PC-3 (cell line): Measurements from ENCODE around the gene ARVCF. TPM values are rescaled to one million over a fixed set of nuclear protein-coding genes. Genes with fewer than 3 reads are reported as not detected.

ENCODE experiments used
- ATAC-seq: fragments of 200-7000 bp; cut with Tn5 transposase; 2 replicates; pipeline ENCODE4 v1.9.1; 2020; ENCODE audit warnings: mild to moderate bottlenecking, moderate library complexity
- BruUV-seq: library from RNA; stranded (reverse); fragments of 400-500 nt; replicated peaks from 2 replicates; lab custom pipeline; 2021; lab: Mats Ljungman, UMichigan
- CTCF ChIA-PET: fragments of 300-600 bp; sonication (Branson Sonifier 250); formaldehyde crosslinking; loops from one replicate; lab custom pipeline; 2022; ENCODE audit warnings: antibody characterized with exemption; lab: Charles Lee
- POLR2A ChIA-PET: fragments of 300-600 bp; sonication (Branson Sonifier 250); formaldehyde crosslinking; loops from one replicate; lab custom pipeline; 2022; ENCODE audit warnings: antibody characterized with exemption; ENCODE audit not compliant: unreplicated experiment; lab: Charles Lee
- DNase-seq: peaks from one replicate; pipeline ENCODE4 v3.0.0-alpha.2; 2015
- H2AFZ ChIP-seq: fragments of 300-600 bp; sonication (generic); 2 replicates; pipeline ENCODE4 v1.6.0; 2016; ENCODE audit warnings: antibody characterized with exemption, low read length
- H3F3A ChIP-seq: fragments of 300-600 bp; sonication (generic); one replicate; pipeline ENCODE4 v1.6.0; 2017; ENCODE audit warnings: antibody characterized with exemption, low read length, control low read depth, mild to moderate bottlenecking; ENCODE audit not compliant: unreplicated experiment
- H3K27ac ChIP-seq: fragments of 300-600 bp; sonication (generic); 2 replicates; pipeline ENCODE4 v1.5.1; 2016; ENCODE audit warnings: mild to moderate bottlenecking, low read length
- H3K27me3 ChIP-seq: fragments of 300-600 bp; sonication (generic); 2 replicates; pipeline ENCODE4 v1.6.1; 2016; ENCODE audit warnings: low read length, mixed read lengths
- H3K36me3 ChIP-seq: fragments of 300-600 bp; sonication (generic); 2 replicates; pipeline ENCODE4 v1.6.1; 2016; ENCODE audit warnings: low read depth, mixed run types, low read length, mixed read lengths
- H3K4me1 ChIP-seq: fragments of 300-600 bp; sonication (generic); 2 replicates; pipeline ENCODE4 v1.5.1; 2016; ENCODE audit warnings: low read length; ENCODE audit not compliant: insufficient read depth
- H3K4me2 ChIP-seq: fragments of 300-600 bp; sonication (generic); 2 replicates; pipeline ENCODE4 v1.6.0; 2016; ENCODE audit warnings: low read length
- H3K4me3 ChIP-seq: fragments of 300-600 bp; sonication (generic); 2 replicates; pipeline ENCODE4 v1.5.1; 2016; ENCODE audit warnings: mild to moderate bottlenecking, low read length, mixed read lengths
- H3K79me2 ChIP-seq: fragments of 300-600 bp; sonication (generic); 2 replicates; pipeline ENCODE4 v1.6.1; 2017; ENCODE audit warnings: low read length, mixed read lengths
- H3K9ac ChIP-seq: fragments of 300-600 bp; sonication (generic); 2 replicates; pipeline ENCODE4 v1.6.0; 2016; ENCODE audit warnings: mild to moderate bottlenecking, low read length
- H3K9me2 ChIP-seq: fragments of 300-600 bp; sonication (generic); replicated peaks from 2 replicates; pipeline ENCODE4 v1.6.1; 2016; ENCODE audit warnings: mixed run types, low read length, mixed read lengths
- H3K9me3 ChIP-seq: fragments of 300-600 bp; sonication (generic); 2 replicates; pipeline ENCODE4 v1.6.1; 2016; ENCODE audit warnings: low read length, mixed read lengths
- H4K20me1 ChIP-seq: fragments of 300-600 bp; sonication (generic); 2 replicates; pipeline ENCODE4 v1.6.1; 2016; ENCODE audit warnings: low read length, mixed read lengths
- CTCF ChIP-seq: fragments of 300-600 bp; sonication (generic); conservative IDR thresholded peaks from 2 replicates; pipeline ENCODE4 v1.5.1; 2017; ENCODE audit warnings: antibody characterized with exemption, low read depth, mild to moderate bottlenecking, low read length
- EZH2 ChIP-seq: fragments of 300-600 bp; sonication (generic); IDR thresholded peaks from one replicate; pipeline ENCODE4 v1.6.1; 2017; ENCODE audit warnings: antibody characterized with exemption, mild to moderate bottlenecking, low read length; ENCODE audit not compliant: unreplicated experiment
- EZH2phosphoT487 ChIP-seq: fragments of 300-600 bp; sonication (generic); IDR thresholded peaks from 2 replicates; pipeline ENCODE4 v1.6.1; 2018; ENCODE audit warnings: mild to moderate bottlenecking, antibody characterized with exemption, low read length, borderline replicate concordance
- intact Hi-C: fragments of 100-400 bp; cut with micrococcal nuclease; formaldehyde crosslinking; loops from 2 replicates; pipeline ENCODE4 v1.9.0; 2023
- total RNA-seq: library from RNA; depleted of rRNA; stranded (reverse); fragments of >200 nt; gene quantifications from 2 replicates; pipeline ENCODE4 v1.2.3, GENCODE V29; 2014

ARVCF gene
- total RNA-seq, 1 experiment from 2014 or later: 20.0 TPM

GRCh38 chr22:20055654-20056053, 39.0 kb upstream of the ARVCF start:
- ChIA-PET CTCF (no interaction called here), POLR2A (no interaction called here)
- H3K4me3 ChIP-seq: no peak overlapping the region
- no peak overlapping the region for H3K27ac ChIP-seq
- no peak for ATAC-seq
- H4K20me1 ChIP-seq: no peaks in the 10 kb centered on the region
- H2AFZ ChIP-seq: no peak overlapping the region
- no peaks in the 10 kb centered on the region for H3K4me1 ChIP-seq
- H3K9me2 ChIP-seq: no peaks in the 10 kb centered on the region
- no peaks in the 10 kb centered on the region for H3K36me3 ChIP-seq
- H3F3A ChIP-seq: no peaks in the 10 kb centered on the region
- no peaks in the 10 kb centered on the region for H3K79me2 ChIP-seq
- no peaks in the 10 kb centered on the region for H3K27me3 ChIP-seq
- H3K4me2 ChIP-seq: no peak overlapping the region
- no peak for TF ChIP-seq CTCF
- no peak for TF ChIP-seq EZH2phosphoT487
- no peak for TF ChIP-seq EZH2
- no peak overlapping the region for H3K9ac ChIP-seq
- BruUV-seq: no TSS peak
- intact Hi-C loops: no loop called here
- no peaks in the 10 kb centered on the region for H3K9me3 ChIP-seq
- no peak for DNase-seq

DNA sequence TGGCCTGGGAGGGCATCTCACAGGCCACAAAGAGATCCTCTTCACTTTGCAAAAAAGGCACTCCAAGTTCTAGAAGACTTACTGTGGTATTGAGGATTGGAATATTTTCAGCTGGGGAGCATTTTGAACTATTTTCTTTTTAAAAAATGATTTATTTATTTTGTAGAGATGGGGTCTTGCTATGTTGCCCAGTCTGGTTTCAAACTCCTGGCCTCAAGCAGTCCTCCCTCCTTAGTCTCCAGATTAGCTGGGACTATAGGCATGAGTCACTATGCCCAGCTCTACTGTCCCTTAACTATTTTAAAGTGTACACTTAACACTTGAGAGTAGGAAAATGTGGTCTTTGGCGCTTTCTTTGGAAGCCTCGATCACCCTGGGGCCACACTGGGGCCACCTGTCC, 38.5 kb upstream of the ARVCF start:
- Histone ChIP-seq H3K27ac (no peak overlapping the region), H3K79me2 (no peaks in the 10 kb centered on the region), H3K4me2 (no peak overlapping the region), H3K9me3 (no peaks in the 10 kb centered on the region), H3K36me3 (no peaks in the 10 kb centered on the region), H3K27me3 (no peaks in the 10 kb centered on the region), H2AFZ (no peak overlapping the region), H3F3A (no peaks in the 10 kb centered on the region), H4K20me1 (no peaks in the 10 kb centered on the region), H3K4me3 (no peak overlapping the region), H3K9me2 (no peaks in the 10 kb centered on the region), H3K9ac (no peak overlapping the region), H3K4me1 (no peaks in the 10 kb centered on the region)
- intact Hi-C loops: no loop called here
- no TSS peak for BruUV-seq
- ChIA-PET POLR2A (no interaction called here), CTCF (no interaction called here)
- ATAC-seq: no peak
- DNase-seq: no peak
- no peak for TF ChIP-seq EZH2phosphoT487
- TF ChIP-seq EZH2: no peak
- TF ChIP-seq CTCF: no peak

DNA sequence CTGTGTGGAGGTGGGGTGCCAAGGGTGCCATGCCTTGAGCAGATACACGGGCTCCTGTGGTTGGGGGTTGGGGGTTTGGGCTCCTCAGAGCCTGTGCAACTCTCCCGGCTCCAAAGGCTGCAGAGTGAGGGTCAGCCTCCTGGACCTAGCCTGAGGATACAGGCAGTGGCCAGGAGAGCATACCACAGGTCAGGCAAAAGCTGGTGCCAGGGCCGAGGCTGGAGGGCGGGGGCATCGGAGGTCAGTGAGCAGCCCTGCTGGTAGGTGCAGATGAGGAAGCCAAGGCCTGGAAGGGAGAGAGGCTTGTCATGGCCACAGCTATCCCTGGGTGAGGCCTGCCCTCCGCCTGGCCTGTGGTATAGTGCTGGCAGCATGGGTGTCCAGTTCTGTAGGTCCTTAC, 37.9 kb upstream of the ARVCF start:
- TF ChIP-seq CTCF (no peak), EZH2 (no peak), EZH2phosphoT487 (no peak)
- Histone ChIP-seq H3K36me3 (no peaks in the 10 kb centered on the region), H3K4me2 (no peak overlapping the region), H4K20me1 (no peaks in the 10 kb centered on the region), H3K9me3 (no peaks in the 10 kb centered on the region), H3K4me1 (no peaks in the 10 kb centered on the region), H3F3A (no peaks in the 10 kb centered on the region), H3K79me2 (no peaks in the 10 kb centered on the region), H2AFZ (no peak overlapping the region), H3K27ac (no peak overlapping the region), H3K4me3 (no peak overlapping the region), H3K9me2 (no peaks in the 10 kb centered on the region), H3K27me3 (no peaks in the 10 kb centered on the region), H3K9ac (no peak overlapping the region)
- intact Hi-C loops: no loop called here
- DNase-seq (no peak), ATAC-seq (no peak)
- no TSS peak for BruUV-seq
- CTCF ChIA-PET: no interaction called here
- POLR2A ChIA-PET: no interaction called here
